Loucy (cell line): ENCODE data around the gene MARCHF7.
"Not testable (repeated sequence)": the region's sequence is repeated elsewhere in the genome, so short reads cannot be mapped to it uniquely, and the experiment has no call there.

Experiments used
- H2AFZ ChIP-seq: fragments of 200-600 bp; sonication (generic); 2 replicates; pipeline ENCODE4 v1.6.0; 2016; ENCODE audit warnings: antibody characterized with exemption, mild to moderate bottlenecking, low read length, moderate library complexity
- H3F3A ChIP-seq: fragments of 200-600 bp; 2 replicates; pipeline ENCODE4 v1.6.0; 2016; ENCODE audit warnings: antibody characterized with exemption, low read depth, mild to moderate bottlenecking
- H3K27me3 ChIP-seq: fragments of 200-600 bp; sonication (generic); 2 replicates; pipeline ENCODE4 v1.6.1; 2014; ENCODE audit warnings: low read length, mild to moderate bottlenecking; ENCODE audit not compliant: insufficient read depth, poor library complexity, severe bottlenecking
- H3K36me3 ChIP-seq: fragments of 200-600 bp; sonication (generic); 2 replicates; pipeline ENCODE4 v1.6.1; 2016; ENCODE audit warnings: low read length; ENCODE audit not compliant: insufficient read depth
- H3K4me1 ChIP-seq: fragments of 200-600 bp; sonication (generic); 2 replicates; pipeline ENCODE4 v1.5.1; 2014; ENCODE audit warnings: low read length, mild to moderate bottlenecking; ENCODE audit not compliant: insufficient read depth, poor library complexity, severe bottlenecking
- H3K4me2 ChIP-seq: fragments of 200-600 bp; sonication (generic); 2 replicates; pipeline ENCODE4 v1.6.0; 2014; ENCODE audit warnings: antibody characterized with exemption, low read length, low read depth, mild to moderate bottlenecking; ENCODE audit not compliant: poor library complexity, severe bottlenecking
- H3K4me3 ChIP-seq: fragments of 200-600 bp; sonication (generic); 2 replicates; pipeline ENCODE4 v1.5.1; 2014; ENCODE audit warnings: low read length, mild to moderate bottlenecking, mixed read lengths; ENCODE audit not compliant: poor library complexity, severe bottlenecking
- H3K79me2 ChIP-seq: fragments of 200-600 bp; sonication (generic); 2 replicates; pipeline ENCODE4 v1.6.1; 2014; ENCODE audit warnings: low read length; ENCODE audit not compliant: insufficient read depth
- H3K9ac ChIP-seq: fragments of 200-600 bp; sonication (generic); 2 replicates; pipeline ENCODE4 v1.6.0; 2014; ENCODE audit warnings: mild to moderate bottlenecking, low read depth, low read length, moderate library complexity; ENCODE audit not compliant: poor library complexity, severe bottlenecking
- H3K9me2 ChIP-seq: fragments of 200-600 bp; sonication (generic); replicated peaks from 2 replicates; pipeline ENCODE4 v1.6.1; 2016; ENCODE audit warnings: low read depth, low read length, mixed read lengths
- H3K9me3 ChIP-seq: fragments of 200-600 bp; sonication (generic); 2 replicates; pipeline ENCODE4 v1.6.1; 2014; ENCODE audit warnings: mild to moderate bottlenecking, antibody characterized with exemption, low read length, low read depth; ENCODE audit not compliant: insufficient read depth
- H4K20me1 ChIP-seq: fragments of 200-600 bp; sonication (generic); 2 replicates; pipeline ENCODE4 v1.6.0; 2014; ENCODE audit warnings: antibody characterized with exemption, low read length, mild to moderate bottlenecking; ENCODE audit not compliant: insufficient read depth, poor library complexity, severe bottlenecking
- CTCF ChIP-seq: fragments of 200-600 bp; sonication (generic); conservative IDR thresholded peaks from 2 replicates; pipeline ENCODE4 v1.5.1; 2014; ENCODE audit warnings: mild to moderate bottlenecking, antibody characterized with exemption, low read length
- EZH2phosphoT487 ChIP-seq: fragments of 200-600 bp; IDR thresholded peaks from 2 replicates; pipeline ENCODE4 v1.6.1; 2018; ENCODE audit warnings: antibody characterized with exemption, mild to moderate bottlenecking, moderate library complexity, borderline replicate concordance

Gene MARCHF7

GRCh38 chr2:159738509-159739390, 26.4 kb downstream of the MARCHF7 start:
- no peak overlapping the region for H3K4me2 ChIP-seq
- TF ChIP-seq CTCF (no peak), EZH2phosphoT487 (no peak)
- H3K79me2 ChIP-seq, result peaks cover 94% of the 10 kb centered on the region
- H3F3A ChIP-seq, result no peaks in the 10 kb centered on the region
- peaks cover 92% of the 10 kb centered on the region for H4K20me1 ChIP-seq
- peaks cover 88% of the 10 kb centered on the region for H3K36me3 ChIP-seq
- no peaks in the 10 kb centered on the region for H3K27me3 ChIP-seq
- H2AFZ ChIP-seq, result no peak overlapping the region
- no peaks in the 10 kb centered on the region for H3K4me1 ChIP-seq
- H3K4me3 ChIP-seq, result no peak overlapping the region
- no peaks in the 10 kb centered on the region for H3K9me3 ChIP-seq
- no peaks in the 10 kb centered on the region for H3K9me2 ChIP-seq
- no peak overlapping the region for H3K9ac ChIP-seq

- no peaks in the 10 kb centered on the region for H3K9me2 ChIP-seq
- peaks cover 84% of the 10 kb centered on the region for H3K36me3 ChIP-seq
- no peak for TF ChIP-seq CTCF
- H3K27me3 ChIP-seq, result no peaks in the 10 kb centered on the region
- H3K4me3 ChIP-seq, result no peak overlapping the region
- no peak overlapping the region for H3K4me2 ChIP-seq
- H2AFZ ChIP-seq, result no peak overlapping the region
- H4K20me1 ChIP-seq, result peaks cover 76% of the 10 kb centered on the region
- no peaks in the 10 kb centered on the region for H3K9me3 ChIP-seq
- no peaks in the 10 kb centered on the region for H3K4me1 ChIP-seq
- H3K9ac ChIP-seq, result no peak overlapping the region
- H3K79me2 ChIP-seq, result peaks cover 66% of the 10 kb centered on the region
- no peaks in the 10 kb centered on the region for H3F3A ChIP-seq
These were observed 30.5 kb downstream of the MARCHF7 start for GRCh38 chr2:159742846-159743245.

- H3K79me2 ChIP-seq, result peaks cover 58% of the 10 kb centered on the region
These were observed 32.1 kb downstream of the MARCHF7 start for GRCh38 chr2:159744363-159744762.

GRCh38 chr2:159745237-159745636, 32.9 kb downstream of the MARCHF7 start:
- H3K4me1 ChIP-seq, H3K4me2 ChIP-seq, H3K9ac ChIP-seq, H3K9me2 ChIP-seq, H3K27me3 ChIP-seq, H3K9me3 ChIP-seq, H3F3A ChIP-seq, H2AFZ ChIP-seq, H3K4me3 ChIP-seq: not testable (repeated sequence)
- Histone ChIP-seq H3K36me3 (peaks cover 81% of the 10 kb centered on the region), H3K79me2 (peaks cover 56% of the 10 kb centered on the region), H4K20me1 (peaks cover 52% of the 10 kb centered on the region)

More at GRCh38 chr2:159744363-159744762, 32.1 kb downstream of the MARCHF7 start:
- Histone ChIP-seq H3K9me2 (no peaks in the 10 kb centered on the region), H3F3A (no peaks in the 10 kb centered on the region), H3K36me3 (peaks cover 82% of the 10 kb centered on the region), H3K4me1 (no peaks in the 10 kb centered on the region), H3K4me3 (no peak overlapping the region), H3K9ac (no peak overlapping the region), H3K27me3 (no peaks in the 10 kb centered on the region), H3K9me3 (no peaks in the 10 kb centered on the region), H3K4me2 (no peak overlapping the region), H2AFZ (no peak overlapping the region), H4K20me1 (peaks cover 61% of the 10 kb centered on the region)
- TF ChIP-seq CTCF (no peak), EZH2phosphoT487 (no peak)
